ENCODE data around the gene MEI1.
A peak's percentile ranks its signal among the peaks of the same experiment; 100 is the strongest.

Gene MEI1

GRCh38 chr22:41762980-41763779 lies 63.9 kb downstream of the MEI1 start:
- Histone ChIP-seq H3K4ac (ENCODE audit: low read length) (no peak overlapping the region), H3K4me2 (ENCODE audit: insufficient read depth, low read length, poor library complexity, severe bottlenecking) (no peak overlapping the region), H3K23ac (ENCODE audit: low read depth, low read length, poor library complexity) (no peak overlapping the region), H2BK120ac (ENCODE audit: low read depth, low read length) (no peak overlapping the region), H3K79me1 (ENCODE audit: low read depth, low read length) (no peaks in the 10 kb centered on the region), H2AK5ac (ENCODE audit: low read depth, low read length) (no peak overlapping the region), H3K27me3 (ENCODE audit: control insufficient read depth in 3 of 3, insufficient read depth in 3 of 3, low read depth in 1 of 3, low read length in 3 of 3) (no peaks in the 10 kb centered on the region), H3K9ac (ENCODE audit: low read depth, low read length, poor library complexity) (no peak overlapping the region), H4K8ac (ENCODE audit: low read depth, low read length) (no peak overlapping the region), H3K4me3 (ENCODE audit: low read length in 2 of 2) (no peak overlapping the region), H3K9me3 (replicated peaks in 1 of 2; ENCODE audit: control insufficient read depth in 2 of 2, insufficient read depth in 1 of 2, low read depth in 1 of 2, low read length in 2 of 2) (no peaks in the 10 kb centered on the region), H3K4me1 (ENCODE audit: control insufficient read depth in 2 of 2, insufficient read depth in 1 of 2, low read depth in 1 of 2, low read length in 2 of 2) (peaks cover 3 to 5% of the 10 kb centered on the region in 2 donors), H3K18ac (ENCODE audit: low read length) (no peak overlapping the region), H2BK12ac (ENCODE audit: low read length) (no peak overlapping the region), H2AFZ (ENCODE audit: low read length) (peak overlapping the region; percentile 46), H3K14ac (ENCODE audit: low read length) (no peak overlapping the region), H3K27ac (replicated peaks; ENCODE audit: low read length) (no peak overlapping the region), H4K91ac (ENCODE audit: low read depth, low read length, poor library complexity) (no peak overlapping the region), H2BK5ac (ENCODE audit: low read length) (no peak overlapping the region), H3K36me3 (replicated peaks in 1 of 2; ENCODE audit: control insufficient read depth in 2 of 2, insufficient read depth in 2 of 2, low read length in 2 of 2) (no peaks in the 10 kb centered on the region), H2BK15ac (ENCODE audit: low read length) (no peak overlapping the region)
- no CpG with 5 or more reads among the region's 14 CpGs for WGBS, 2 donors (ENCODE audit: extremely low coverage in 2 of 2, insufficient read length in 2 of 2, insufficient replicate concordance in 1 of 2)
- DNase-seq (ENCODE audit: low spot score) = peak; percentile 71

DNA sequence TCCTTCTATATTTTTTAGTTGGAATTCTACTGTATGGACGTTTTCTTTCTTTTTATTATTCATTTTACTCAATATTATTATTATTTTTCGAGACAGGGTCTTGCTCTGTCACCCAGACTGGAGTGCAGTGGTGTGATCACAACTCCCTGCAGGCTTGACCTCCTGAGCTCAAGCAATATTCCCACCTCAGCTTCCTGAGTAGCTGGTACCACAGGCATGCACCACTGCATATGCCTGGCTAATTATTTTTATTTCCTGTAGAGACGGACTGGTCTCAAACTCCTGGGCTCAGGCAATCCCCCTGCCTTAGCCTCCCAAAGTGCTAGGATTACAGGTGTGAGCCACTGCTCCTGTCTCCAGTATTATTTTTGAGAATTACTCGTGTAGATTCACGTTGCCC lies 67.2 kb downstream of the MEI1 start:
- Histone ChIP-seq H2AFZ (ENCODE audit: low read length) (no peak overlapping the region), H3K27ac (replicated peaks; ENCODE audit: low read length) (no peak overlapping the region), H3K4ac (ENCODE audit: low read length) (no peak overlapping the region), H3K4me2 (ENCODE audit: insufficient read depth, low read length, poor library complexity, severe bottlenecking) (no peak overlapping the region), H3K23ac (ENCODE audit: low read depth, low read length, poor library complexity) (no peak overlapping the region), H3K9me3 (replicated peaks in 1 of 2; ENCODE audit: control insufficient read depth in 2 of 2, insufficient read depth in 1 of 2, low read depth in 1 of 2, low read length in 2 of 2) (no peaks in the 10 kb centered on the region), H3K4me3 (ENCODE audit: low read length in 2 of 2) (no peak overlapping the region), H3K36me3 (replicated peaks in 1 of 2; ENCODE audit: control insufficient read depth in 2 of 2, insufficient read depth in 2 of 2, low read length in 2 of 2) (no peaks in the 10 kb centered on the region), H3K79me1 (ENCODE audit: low read depth, low read length) (no peaks in the 10 kb centered on the region), H4K8ac (ENCODE audit: low read depth, low read length) (no peak overlapping the region), H2BK15ac (ENCODE audit: low read length) (no peak overlapping the region), H3K18ac (ENCODE audit: low read length) (no peak overlapping the region), H2AK5ac (ENCODE audit: low read depth, low read length) (no peak overlapping the region), H3K9ac (ENCODE audit: low read depth, low read length, poor library complexity) (no peak overlapping the region), H3K4me1 (ENCODE audit: control insufficient read depth in 2 of 2, insufficient read depth in 1 of 2, low read depth in 1 of 2, low read length in 2 of 2) (peaks cover 3 to 5% of the 10 kb centered on the region in 2 donors), H2BK5ac (ENCODE audit: low read length) (no peak overlapping the region), H3K14ac (ENCODE audit: low read length) (no peak overlapping the region), H4K91ac (ENCODE audit: low read depth, low read length, poor library complexity) (no peak overlapping the region), H3K27me3 (ENCODE audit: control insufficient read depth in 3 of 3, insufficient read depth in 3 of 3, low read depth in 1 of 3, low read length in 3 of 3) (no peaks in the 10 kb centered on the region), H2BK12ac (ENCODE audit: low read length) (no peak overlapping the region), H2BK120ac (ENCODE audit: low read depth, low read length) (no peak overlapping the region)
- DNase-seq (ENCODE audit: low spot score) = no peak
- WGBS, 2 donors (ENCODE audit: extremely low coverage in 2 of 2, insufficient read length in 2 of 2, insufficient replicate concordance in 1 of 2) = no CpG with 5 or more reads among the region's 5 CpGs

DNA sequence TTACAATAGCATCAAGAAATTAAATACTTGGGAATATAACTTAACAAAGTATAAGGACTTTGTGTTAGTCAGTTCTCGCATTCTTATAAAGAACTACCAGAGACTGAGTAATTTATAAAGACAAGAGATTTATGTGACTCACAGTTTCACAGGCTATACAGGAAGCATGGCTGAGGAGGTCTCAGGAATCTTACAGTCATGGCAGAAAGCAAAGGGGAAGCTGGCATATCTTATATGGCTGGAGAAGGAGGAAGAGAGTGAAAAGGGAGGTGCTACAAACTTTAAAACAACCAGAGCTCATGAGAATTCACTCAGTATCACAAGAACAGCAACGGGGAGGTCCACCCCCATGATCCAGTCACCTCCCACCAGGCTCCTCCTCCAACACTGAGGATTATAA lies 69.1 kb downstream of the MEI1 start:
- Histone ChIP-seq H4K8ac (ENCODE audit: low read depth, low read length) (no peak overlapping the region), H4K91ac (ENCODE audit: low read depth, low read length, poor library complexity) (no peak overlapping the region), H2BK5ac (ENCODE audit: low read length) (no peak overlapping the region), H3K36me3 (replicated peaks in 1 of 2; ENCODE audit: control insufficient read depth in 2 of 2, insufficient read depth in 2 of 2, low read length in 2 of 2) (no peaks in the 10 kb centered on the region), H3K23ac (ENCODE audit: low read depth, low read length, poor library complexity) (no peak overlapping the region), H3K18ac (ENCODE audit: low read length) (no peak overlapping the region), H3K14ac (ENCODE audit: low read length) (no peak overlapping the region), H2AK5ac (ENCODE audit: low read depth, low read length) (no peak overlapping the region), H3K4me3 (ENCODE audit: low read length in 2 of 2) (no peak overlapping the region), H3K27ac (replicated peaks; ENCODE audit: low read length) (no peak overlapping the region), H2BK120ac (ENCODE audit: low read depth, low read length) (no peak overlapping the region), H3K4me1 (ENCODE audit: control insufficient read depth in 2 of 2, insufficient read depth in 1 of 2, low read depth in 1 of 2, low read length in 2 of 2) (no peaks in the 10 kb centered on the region), H3K9me3 (replicated peaks in 1 of 2; ENCODE audit: control insufficient read depth in 2 of 2, insufficient read depth in 1 of 2, low read depth in 1 of 2, low read length in 2 of 2) (no peaks in the 10 kb centered on the region), H2BK12ac (ENCODE audit: low read length) (no peak overlapping the region), H3K9ac (ENCODE audit: low read depth, low read length, poor library complexity) (no peak overlapping the region), H2BK15ac (ENCODE audit: low read length) (no peak overlapping the region), H3K4ac (ENCODE audit: low read length) (no peak overlapping the region), H3K4me2 (ENCODE audit: insufficient read depth, low read length, poor library complexity, severe bottlenecking) (no peak overlapping the region), H3K79me1 (ENCODE audit: low read depth, low read length) (no peaks in the 10 kb centered on the region), H2AFZ (ENCODE audit: low read length) (no peak overlapping the region), H3K27me3 (ENCODE audit: control insufficient read depth in 3 of 3, insufficient read depth in 3 of 3, low read depth in 1 of 3, low read length in 3 of 3) (no peaks in the 10 kb centered on the region)
- WGBS, 2 donors (ENCODE audit: extremely low coverage in 2 of 2, insufficient read length in 2 of 2, insufficient replicate concordance in 1 of 2) = no CpG with 5 or more reads among the region's 2 CpGs
- DNase-seq (ENCODE audit: low spot score) = no peak

GRCh38 chr22:41770715-41771468 lies 71.6 kb downstream of the MEI1 start:
- WGBS, 2 donors (ENCODE audit: extremely low coverage in 2 of 2, insufficient read length in 2 of 2, insufficient replicate concordance in 1 of 2) = no CpG with 5 or more reads among the region's 5 CpGs
- H2BK120ac ChIP-seq (ENCODE audit: low read depth, low read length) = no peak overlapping the region
- no peak overlapping the region for H3K4ac ChIP-seq (ENCODE audit: low read length)
- peaks cover 0 to 2% of the 10 kb centered on the region in 2 donors for H3K9me3 ChIP-seq (replicated peaks in 1 of 2; ENCODE audit: control insufficient read depth in 2 of 2, insufficient read depth in 1 of 2, low read depth in 1 of 2, low read length in 2 of 2)
- no peaks in the 10 kb centered on the region for H3K79me1 ChIP-seq (ENCODE audit: low read depth, low read length)
- no peak overlapping the region for H3K23ac ChIP-seq (ENCODE audit: low read depth, low read length, poor library complexity)
- H3K4me1 ChIP-seq (ENCODE audit: control insufficient read depth in 2 of 2, insufficient read depth in 1 of 2, low read depth in 1 of 2, low read length in 2 of 2) = peaks cover 0 to 2% of the 10 kb centered on the region in 2 donors
- DNase-seq (ENCODE audit: low spot score) = no peak
- no peak overlapping the region for H3K18ac ChIP-seq (ENCODE audit: low read length)
- H3K4me3 ChIP-seq (ENCODE audit: low read length in 2 of 2) = no peak overlapping the region
- H4K91ac ChIP-seq (ENCODE audit: low read depth, low read length, poor library complexity) = no peak overlapping the region
- H3K4me2 ChIP-seq (ENCODE audit: insufficient read depth, low read length, poor library complexity, severe bottlenecking) = no peak overlapping the region
- H2AK5ac ChIP-seq (ENCODE audit: low read depth, low read length) = no peak overlapping the region
- H3K14ac ChIP-seq (ENCODE audit: low read length) = no peak overlapping the region
- H3K27me3 ChIP-seq (ENCODE audit: control insufficient read depth in 3 of 3, insufficient read depth in 3 of 3, low read depth in 1 of 3, low read length in 3 of 3) = no peaks in the 10 kb centered on the region
- no peak overlapping the region for H2BK15ac ChIP-seq (ENCODE audit: low read length)
- no peak overlapping the region for H4K8ac ChIP-seq (ENCODE audit: low read depth, low read length)
- no peak overlapping the region for H2AFZ ChIP-seq (ENCODE audit: low read length)
- H3K36me3 ChIP-seq (replicated peaks in 1 of 2; ENCODE audit: control insufficient read depth in 2 of 2, insufficient read depth in 2 of 2, low read length in 2 of 2) = no peaks in the 10 kb centered on the region
- H2BK12ac ChIP-seq (ENCODE audit: low read length) = no peak overlapping the region
- H3K27ac ChIP-seq (replicated peaks; ENCODE audit: low read length) = no peak overlapping the region
- no peak overlapping the region for H2BK5ac ChIP-seq (ENCODE audit: low read length)
- H3K9ac ChIP-seq (ENCODE audit: low read depth, low read length, poor library complexity) = no peak overlapping the region

Measured in neuronal stem cell (in vitro differentiated cells).